Activated CD8-positive, alpha-beta memory T cell treated with anti-CD3 and anti-CD28 coated beads, Interleukin-2, amount 50 U/mL, for 24 hours (primary cell): ENCODE data around the gene CCDC57.
"Not testable (repeated sequence)": the region's sequence is repeated elsewhere in the genome, so short reads cannot be mapped to it uniquely, and the experiment has no call there.

Experiments
- DNase-seq: peaks from one replicate; pipeline ENCODE4 v3.0.0-alpha.2; 2020; ENCODE audit errors: extremely low read depth

The CCDC57 gene

GRCh38 chr17:82225368-82226029, 12.9 kb upstream of the CCDC57 start:
- DNase-seq = no peak

GRCh38 chr17:82224666-82225065, 12.0 kb upstream of the CCDC57 start:
- DNase-seq = no peak

- DNase-seq = no peak
These were observed 10.9 kb upstream of the CCDC57 start for GRCh38 chr17:82223517-82223916.

GRCh38 chr17:82222816-82223215, 10.2 kb upstream of the CCDC57 start:
- DNase-seq = no peak

GRCh38 chr17:82221341-82221902, 8.8 kb upstream of the CCDC57 start:
- no peak for DNase-seq

GRCh38 chr17:82219753-82220709, 7.4 kb upstream of the CCDC57 start:
- DNase-seq = no peak

GRCh38 chr17:82219083-82219482, 6.4 kb upstream of the CCDC57 start:
- no peak for DNase-seq

- DNase-seq = no peak
These were observed 5.9 kb upstream of the CCDC57 start for GRCh38 chr17:82218349-82219075.

GRCh38 chr17:82217530-82218204, 5.0 kb upstream of the CCDC57 start:
- DNase-seq = no peak

GRCh38 chr17:82217120-82217529, 4.5 kb upstream of the CCDC57 start:
- no peak for DNase-seq

GRCh38 chr17:82216301-82217119, 3.9 kb upstream of the CCDC57 start:
- DNase-seq = no peak

GRCh38 chr17:82215972-82216300, 3.3 kb upstream of the CCDC57 start:
- DNase-seq = no peak

GRCh38 chr17:82215095-82215971, 2.7 kb upstream of the CCDC57 start:
- DNase-seq = no peak

- DNase-seq = no peak
These were observed 1.5 kb upstream of the CCDC57 start for GRCh38 chr17:82214012-82214628.

- DNase-seq = no peak
These were observed 789 bp upstream of the CCDC57 start for GRCh38 chr17:82213251-82214011.

GRCh38 chr17:82210655-82211054, 2.0 kb downstream of the CCDC57 start:
- DNase-seq = not testable (repeated sequence)

GRCh38 chr17:82205720-82206508, 6.7 kb downstream of the CCDC57 start:
- DNase-seq = no peak
